Kidney (tissue), 14 donors: ENCODE measurements around the gene CFAP74. TPM values are rescaled to one million over a fixed set of nuclear protein-coding genes. Genes with fewer than 3 reads are reported as not detected.

Experiments
- DNase-seq, 5 donors: peaks; one replicate each; pipeline ENCODE4 v3.0.0-alpha.2; 2013 to 2020
- FAIRE-seq: peaks from 2 replicates; lab custom pipeline; 2012; peaks lifted over from hg19 to GRCh38; lab: Jason Lieb, UNC
- H3K27ac ChIP-seq, 2 donors: one replicate each; pipeline ENCODE4 v1.7.0; 2013; ENCODE audit warnings: low read depth in 2 of 2, low read length in 2 of 2, inconsistent platforms in 1 of 2
- H3K27me3 ChIP-seq: one replicate; pipeline ENCODE4 v1.7.1; 2013; ENCODE audit warnings: low read length, inconsistent platforms; ENCODE audit not compliant: control insufficient read depth, insufficient read depth
- H3K36me3 ChIP-seq, 3 donors: one replicate each; pipeline versions ENCODE4 v1.7.0 to v1.7.1; 2013; ENCODE audit warnings: low read length in 3 of 3, control low read depth in 1 of 3, inconsistent platforms in 1 of 3; ENCODE audit not compliant: insufficient read depth in 3 of 3, control insufficient read depth in 2 of 3
- H3K4me1 ChIP-seq, 3 donors: one replicate each; pipeline versions ENCODE4 v1.7.0 to v1.7.1; 2013; ENCODE audit warnings: low read length in 3 of 3, inconsistent platforms in 1 of 3, low read depth in 1 of 3; ENCODE audit not compliant: control insufficient read depth in 2 of 3, insufficient read depth in 2 of 3
- H3K4me3 ChIP-seq, 3 donors: one replicate each; pipeline versions ENCODE4 v1.7.0 to v1.8.1; 2013; ENCODE audit warnings: low read length in 3 of 3, control low read depth in 1 of 3, inconsistent platforms in 1 of 3
- H3K9ac ChIP-seq, 3 donors: one replicate each; pipeline versions ENCODE4 v1.7.0 to v1.7.1; 2013; ENCODE audit warnings: low read length in 3 of 3, control low read depth in 1 of 3, inconsistent platforms in 1 of 3
- H3K9me3 ChIP-seq, 3 donors: one replicate each; pipeline versions ENCODE4 v1.7.0 to v1.7.1; 2013; ENCODE audit warnings: low read length in 3 of 3, control low read depth in 1 of 3, inconsistent platforms in 1 of 3; ENCODE audit not compliant: control insufficient read depth in 2 of 3, insufficient read depth in 1 of 3
- CTCF ChIP-seq: IDR thresholded peaks from 3 replicates; pipeline ENCODE4 v1.5.1; 2012; ENCODE audit warnings: mild to moderate bottlenecking, moderate library complexity, borderline replicate concordance; ENCODE audit not compliant: insufficient read depth; ENCODE audit errors: extremely low read depth
- intact Hi-C: fragments of 100-400 bp; cut with DNase I; formaldehyde crosslinking; loops from one replicate; pipeline ENCODE4 v1.11.1; 2022
- polyA plus RNA-seq: library from polyadenylated mRNA; stranded (reverse); fragments of 350-450 nt; fragmentation: Illumina TruSeq; extraction: RNeasy Lipid Tissue Mini Kit (QIAGEN cat#74804); gene quantifications from one replicate; pipeline ENCODE4 v1.2.3, GENCODE V29; 2014; ENCODE audit warnings: low read depth, low replicate concordance; ENCODE audit not compliant: insufficient read depth
- total RNA-seq: library from RNA; stranded (reverse); fragmentation: NEBNext Ultra II Directional; extraction: Animal tissue kit (Norgen Biotek cat#: 25700); gene quantifications from one replicate; pipeline ENCODE4 v1.2.1, GENCODE V29; 2021
- donor health status: control.
- donor health status: control.
- donor health status: control.
- donor health status: control.
- donor health status: control.
- donor health status: DM: yes; HTN: yes; CAD: no.
- donor health status: Normal renal cell carcinoma (clear cell type).

The CFAP74 gene
- total and polyA plus RNA-seq, 2 donors from 2014 or later = not detected

DNA sequence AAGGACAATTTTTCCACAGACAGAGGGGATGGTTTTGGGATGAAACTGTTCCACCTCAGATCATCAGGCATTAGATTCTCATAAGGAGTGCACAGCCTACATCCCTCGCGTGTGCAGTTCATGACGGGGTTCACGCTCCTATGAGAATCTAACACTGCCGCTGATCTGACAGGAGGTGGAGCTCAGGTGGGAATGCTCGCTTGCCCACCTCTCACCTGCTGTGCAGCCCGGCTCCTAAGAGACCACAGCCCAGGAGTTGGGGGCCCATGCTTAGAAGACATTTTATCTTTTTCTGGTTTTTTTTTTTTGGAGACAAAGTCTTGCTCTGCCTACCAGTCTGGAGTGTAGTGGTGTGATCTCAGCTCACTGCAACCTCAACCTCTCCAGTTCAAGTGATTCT is 128.7 kb downstream of the CFAP74 start:
- H3K27me3 ChIP-seq = no peaks in the 10 kb centered on the region
- H3K9ac ChIP-seq = no peak overlapping the region
- no peak overlapping the region for H3K27ac ChIP-seq
- H3K9me3 ChIP-seq = no peaks in the 10 kb centered on the region
- peaks cover 0 to 10% (median 8%) of the 10 kb centered on the region in 3 donors for H3K36me3 ChIP-seq
- intact Hi-C loops = no loop called here
- DNase-seq (peak in 1 of 5 donors; percentile 15), FAIRE-seq (no peak)
- no peak for TF ChIP-seq CTCF
- H3K4me1 ChIP-seq = peaks cover 0 to 37% (median 24%) of the 10 kb centered on the region in 3 donors
- H3K4me3 ChIP-seq = no peak overlapping the region

DNA sequence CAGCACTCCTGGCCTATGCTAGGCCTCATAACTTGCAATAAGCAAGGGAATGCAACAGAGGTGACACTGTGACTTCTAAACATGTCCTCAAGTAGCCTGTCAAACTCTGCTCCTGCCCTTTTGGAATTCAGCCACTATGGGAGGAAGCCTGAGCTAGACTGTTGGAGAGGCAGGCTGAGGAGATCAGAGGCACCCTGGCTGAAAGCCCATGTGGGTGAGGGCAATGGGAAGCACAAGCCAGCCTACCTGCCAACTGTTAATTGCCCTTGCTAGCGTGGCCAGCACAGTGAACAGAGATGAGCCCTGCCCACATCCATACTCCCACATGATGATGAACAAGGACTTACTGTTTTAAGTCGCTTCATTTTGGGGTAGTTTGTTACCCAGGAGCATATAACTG is 130.4 kb downstream of the CFAP74 start:
- no peak overlapping the region for H3K4me3 ChIP-seq
- H3K9ac ChIP-seq = no peak overlapping the region
- H3K27ac ChIP-seq = no peak overlapping the region
- H3K9me3 ChIP-seq = no peaks in the 10 kb centered on the region
- peaks cover 0 to 40% (median 24%) of the 10 kb centered on the region in 3 donors for H3K4me1 ChIP-seq
- DNase-seq (no peak), FAIRE-seq (no peak)
- no peaks in the 10 kb centered on the region for H3K27me3 ChIP-seq
- intact Hi-C loops = no loop called here
- peaks cover 0 to 10% (median 8%) of the 10 kb centered on the region in 3 donors for H3K36me3 ChIP-seq
- no peak for TF ChIP-seq CTCF

DNA sequence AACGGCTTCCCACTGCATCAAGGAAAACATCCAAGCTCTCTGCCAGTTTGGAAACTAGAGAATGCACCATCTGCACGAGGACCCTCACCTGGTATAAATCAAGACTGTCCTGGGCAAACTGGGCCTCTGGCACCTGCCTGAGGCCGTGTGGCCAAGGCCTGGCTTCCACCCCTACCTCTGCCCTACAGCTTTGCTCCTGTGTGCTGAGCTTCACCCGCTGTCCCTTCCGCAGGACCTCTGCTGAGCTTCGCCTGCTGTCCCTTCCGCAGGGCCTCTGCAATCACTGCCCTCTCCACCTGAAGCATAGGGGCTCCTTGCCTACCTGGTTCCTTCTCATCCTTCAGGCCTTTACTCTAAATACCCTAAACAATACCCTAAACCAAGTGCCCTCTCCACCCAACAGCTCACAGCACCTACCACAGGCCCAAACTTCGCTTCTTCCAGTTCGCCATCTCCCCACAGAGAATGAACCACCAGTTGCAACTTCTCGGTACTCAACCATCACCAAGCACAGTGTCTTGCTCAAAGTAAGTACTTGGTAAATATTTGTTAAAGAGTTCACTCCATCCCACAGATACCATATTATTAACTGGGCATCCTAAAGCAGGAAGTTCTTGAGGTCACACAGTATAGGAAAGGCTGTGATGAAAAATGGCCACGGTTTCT is 131.1 kb downstream of the CFAP74 start:
- DNase-seq = no peak
- no peaks in the 10 kb centered on the region for H3K9me3 ChIP-seq
- H3K9ac ChIP-seq = no peak overlapping the region
- no peak for FAIRE-seq
- H3K4me3 ChIP-seq = no peak overlapping the region
- H3K27ac ChIP-seq = no peak overlapping the region
- intact Hi-C loops = no loop called here
- peaks cover 0 to 36% (median 24%) of the 10 kb centered on the region in 3 donors for H3K4me1 ChIP-seq
- H3K36me3 ChIP-seq = peaks cover 0 to 10% (median 8%) of the 10 kb centered on the region in 3 donors
- no peak for TF ChIP-seq CTCF
- H3K27me3 ChIP-seq = no peaks in the 10 kb centered on the region

Other genes with a start within 250 kb of the CFAP74 start
- gene NADK, start 225.3 kb downstream of the CFAP74 start, total RNA-seq = 76.3 TPM
- 37.9 TPM for gene NADK, start 225.3 kb downstream of the CFAP74 start, polyA plus RNA-seq
- 347 TPM for gene GNB1, start 112.7 kb downstream of the CFAP74 start, total RNA-seq
- 144 TPM for gene GNB1, start 112.7 kb downstream of the CFAP74 start, polyA plus RNA-seq
- 0.13 TPM for gene CALML6, start 88.5 kb downstream of the CFAP74 start, total RNA-seq
- 1.2 TPM for gene CALML6, start 88.5 kb downstream of the CFAP74 start, polyA plus RNA-seq
- gene TMEM52, start 84.5 kb downstream of the CFAP74 start, total RNA-seq = 0.50 TPM
- gene TMEM52, start 84.5 kb downstream of the CFAP74 start, polyA plus RNA-seq = 5.1 TPM
- 0.63 TPM for gene GABRD, start 15.6 kb upstream of the CFAP74 start, total RNA-seq
- 1.1 TPM for gene GABRD, start 15.6 kb upstream of the CFAP74 start, polyA plus RNA-seq
- 24.7 TPM for gene PRKCZ, start 46.6 kb upstream of the CFAP74 start, total RNA-seq
- 42.4 TPM for gene PRKCZ, start 46.6 kb upstream of the CFAP74 start, polyA plus RNA-seq
- gene FAAP20, start 191.0 kb upstream of the CFAP74 start, total RNA-seq = 69.0 TPM
- gene FAAP20, start 191.0 kb upstream of the CFAP74 start, polyA plus RNA-seq = 109 TPM
- 78.6 TPM for gene SKI, start 224.5 kb upstream of the CFAP74 start, total RNA-seq
- 9.2 TPM for gene SKI, start 224.5 kb upstream of the CFAP74 start, polyA plus RNA-seq